Kidney (tissue), 22 donors: Measurements from ENCODE around the gene ACBD5. TPM values are rescaled to one million over a fixed set of nuclear protein-coding genes. Genes with fewer than 3 reads are reported as not detected.
"Not testable (repeated sequence)": the region's sequence is repeated elsewhere in the genome, so short reads cannot be mapped to it uniquely, and the experiment has no call there.

Experiments used
- DNase-seq, 5 donors: peaks; one replicate each; pipeline ENCODE4 v3.0.0-alpha.2; 2013 to 2020
- FAIRE-seq: peaks from 2 replicates; lab custom pipeline; 2012; peaks lifted over from hg19 to GRCh38; lab: Jason Lieb, UNC
- H3K27ac ChIP-seq, 2 donors: one replicate each; pipeline ENCODE4 v1.7.0; 2013; ENCODE audit warnings: low read depth in 2 of 2, low read length in 2 of 2, inconsistent platforms in 1 of 2
- H3K27me3 ChIP-seq: one replicate; pipeline ENCODE4 v1.7.1; 2013; ENCODE audit warnings: low read length, inconsistent platforms; ENCODE audit not compliant: control insufficient read depth, insufficient read depth
- H3K36me3 ChIP-seq, 3 donors: one replicate each; pipeline versions ENCODE4 v1.7.0 to v1.7.1; 2013; ENCODE audit warnings: low read length in 3 of 3, control low read depth in 1 of 3, inconsistent platforms in 1 of 3; ENCODE audit not compliant: insufficient read depth in 3 of 3, control insufficient read depth in 2 of 3
- H3K4me1 ChIP-seq, 3 donors: one replicate each; pipeline versions ENCODE4 v1.7.0 to v1.7.1; 2013; ENCODE audit warnings: low read length in 3 of 3, inconsistent platforms in 1 of 3, low read depth in 1 of 3; ENCODE audit not compliant: control insufficient read depth in 2 of 3, insufficient read depth in 2 of 3
- H3K4me3 ChIP-seq, 3 donors: one replicate each; pipeline versions ENCODE4 v1.7.0 to v1.8.1; 2013; ENCODE audit warnings: low read length in 3 of 3, control low read depth in 1 of 3, inconsistent platforms in 1 of 3
- H3K9ac ChIP-seq, 3 donors: one replicate each; pipeline versions ENCODE4 v1.7.0 to v1.7.1; 2013; ENCODE audit warnings: low read length in 3 of 3, control low read depth in 1 of 3, inconsistent platforms in 1 of 3
- H3K9me3 ChIP-seq, 3 donors: one replicate each; pipeline versions ENCODE4 v1.7.0 to v1.7.1; 2013; ENCODE audit warnings: low read length in 3 of 3, control low read depth in 1 of 3, inconsistent platforms in 1 of 3; ENCODE audit not compliant: control insufficient read depth in 2 of 3, insufficient read depth in 1 of 3
- intact Hi-C: fragments of 100-400 bp; cut with DNase I; formaldehyde crosslinking; loops from one replicate; pipeline ENCODE4 v1.11.1; 2022
- long read RNA-seq, 10 donors: library from polyadenylated mRNA in 1 of 10; unstranded in 1 of 10; transcript quantifications; one replicate each; pipeline ENCODE4 v2.0.0 and lab custom pipeline, GENCODE V29; 2021 to 2026
- polyA plus RNA-seq: library from polyadenylated mRNA; stranded (reverse); fragments of 350-450 nt; fragmentation: Illumina TruSeq; extraction: RNeasy Lipid Tissue Mini Kit (QIAGEN cat#74804); gene quantifications from one replicate; pipeline ENCODE4 v1.2.3, GENCODE V29; 2014; ENCODE audit warnings: low read depth, low replicate concordance; ENCODE audit not compliant: insufficient read depth
- total RNA-seq: library from RNA; stranded (reverse); fragmentation: NEBNext Ultra II Directional; extraction: Animal tissue kit (Norgen Biotek cat#: 25700); gene quantifications from one replicate; pipeline ENCODE4 v1.2.1, GENCODE V29; 2021
- TF ChIP-seq, protein P1 (sequence below): IDR thresholded peaks from 3 replicates; pipeline ENCODE4 v1.5.1; 2012; ENCODE audit warnings: mild to moderate bottlenecking, moderate library complexity, borderline replicate concordance; ENCODE audit not compliant: insufficient read depth; ENCODE audit errors: extremely low read depth
- donor health status: control.
- donor health status: control.
- donor health status: control.
- donor health status: control.
- donor health status: control.
- donor health status: DM: yes; HTN: yes; CAD: no.
- donor health status: Normal renal cell carcinoma (clear cell type).

The ACBD5 gene, protein sequence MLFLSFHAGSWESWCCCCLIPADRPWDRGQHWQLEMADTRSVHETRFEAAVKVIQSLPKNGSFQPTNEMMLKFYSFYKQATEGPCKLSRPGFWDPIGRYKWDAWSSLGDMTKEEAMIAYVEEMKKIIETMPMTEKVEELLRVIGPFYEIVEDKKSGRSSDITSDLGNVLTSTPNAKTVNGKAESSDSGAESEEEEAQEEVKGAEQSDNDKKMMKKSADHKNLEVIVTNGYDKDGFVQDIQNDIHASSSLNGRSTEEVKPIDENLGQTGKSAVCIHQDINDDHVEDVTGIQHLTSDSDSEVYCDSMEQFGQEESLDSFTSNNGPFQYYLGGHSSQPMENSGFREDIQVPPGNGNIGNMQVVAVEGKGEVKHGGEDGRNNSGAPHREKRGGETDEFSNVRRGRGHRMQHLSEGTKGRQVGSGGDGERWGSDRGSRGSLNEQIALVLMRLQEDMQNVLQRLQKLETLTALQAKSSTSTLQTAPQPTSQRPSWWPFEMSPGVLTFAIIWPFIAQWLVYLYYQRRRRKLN
- total RNA-seq (32.6 TPM), polyA plus RNA-seq (22.5 TPM)
- long read RNA-seq, donor 1 = 0 reads
- long read RNA-seq, donor 2 = 0 reads
- long read RNA-seq, donor 3, full-length matches to known transcripts = 4 of 4 reads
- long read RNA-seq, donor 3, partial matches to known transcripts = 0 of 4 reads
- long read RNA-seq, donor 3, other reads (novel, unspliced or antisense) = 0 of 4 reads
- long read RNA-seq, donor 4, full-length matches to known transcripts = 5 of 5 reads
- long read RNA-seq, donor 4, partial matches to known transcripts = 0 of 5 reads
- long read RNA-seq, donor 4, other reads (novel, unspliced or antisense) = 0 of 5 reads
- long read RNA-seq, donor 5 = 0 reads
- long read RNA-seq, donor 6, full-length matches to known transcripts = 4 of 4 reads
- long read RNA-seq, donor 6, partial matches to known transcripts = 0 of 4 reads
- long read RNA-seq, donor 6, other reads (novel, unspliced or antisense) = 0 of 4 reads
- long read RNA-seq, donor 7, full-length matches to known transcripts = 23 of 39 reads
- long read RNA-seq, donor 7, partial matches to known transcripts = 8 of 39 reads
- long read RNA-seq, donor 7, other reads (novel, unspliced or antisense) = 8 of 39 reads
- long read RNA-seq, donor 8, full-length matches to known transcripts = 3 of 3 reads
- long read RNA-seq, donor 8, partial matches to known transcripts = 0 of 3 reads
- long read RNA-seq, donor 8, other reads (novel, unspliced or antisense) = 0 of 3 reads
- long read RNA-seq, donor 9, partial matches to known transcripts = 0 of 1 reads
- long read RNA-seq, donor 9, other reads (novel, unspliced or antisense) = 0 of 1 reads
- long read RNA-seq, donor 10, full-length matches to known transcripts = 1 of 1 reads
- long read RNA-seq, donor 10, partial matches to known transcripts = 0 of 1 reads
- long read RNA-seq, donor 10, other reads (novel, unspliced or antisense) = 0 of 1 reads

GRCh38 chr10:27240212-27241009 lies at the start of gene ACBD5:
ACBD5 (minus strand) TSS chr10:27240797; CDS start chr10:27240688, 109 bp downstream.
- FAIRE-seq (no peak), DNase-seq (peak; percentile 79 to 97 (median 83))
- intact Hi-C loops = no loop called here
- TF ChIP-seq, protein P1, sequence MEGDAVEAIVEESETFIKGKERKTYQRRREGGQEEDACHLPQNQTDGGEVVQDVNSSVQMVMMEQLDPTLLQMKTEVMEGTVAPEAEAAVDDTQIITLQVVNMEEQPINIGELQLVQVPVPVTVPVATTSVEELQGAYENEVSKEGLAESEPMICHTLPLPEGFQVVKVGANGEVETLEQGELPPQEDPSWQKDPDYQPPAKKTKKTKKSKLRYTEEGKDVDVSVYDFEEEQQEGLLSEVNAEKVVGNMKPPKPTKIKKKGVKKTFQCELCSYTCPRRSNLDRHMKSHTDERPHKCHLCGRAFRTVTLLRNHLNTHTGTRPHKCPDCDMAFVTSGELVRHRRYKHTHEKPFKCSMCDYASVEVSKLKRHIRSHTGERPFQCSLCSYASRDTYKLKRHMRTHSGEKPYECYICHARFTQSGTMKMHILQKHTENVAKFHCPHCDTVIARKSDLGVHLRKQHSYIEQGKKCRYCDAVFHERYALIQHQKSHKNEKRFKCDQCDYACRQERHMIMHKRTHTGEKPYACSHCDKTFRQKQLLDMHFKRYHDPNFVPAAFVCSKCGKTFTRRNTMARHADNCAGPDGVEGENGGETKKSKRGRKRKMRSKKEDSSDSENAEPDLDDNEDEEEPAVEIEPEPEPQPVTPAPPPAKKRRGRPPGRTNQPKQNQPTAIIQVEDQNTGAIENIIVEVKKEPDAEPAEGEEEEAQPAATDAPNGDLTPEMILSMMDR = no peak
- peak within 1 kb of the TSS; percentile 73 to 98 (median 92) for H3K9ac ChIP-seq
- H3K36me3 ChIP-seq = no peaks in the 10 kb centered on the region
- peak within 1 kb of the TSS; percentile 85 to 94 (median 91) for H3K4me3 ChIP-seq
- peaks cover 0 to 9% (median 6%) of the 10 kb centered on the region in 3 donors for H3K4me1 ChIP-seq
- H3K27me3 ChIP-seq = no peaks in the 10 kb centered on the region
- no peaks in the 10 kb centered on the region for H3K9me3 ChIP-seq
- peak within 1 kb of the TSS; percentile 98 to 99 for H3K27ac ChIP-seq

- peak in 3 of 5 donors; percentile 10 to 33 (median 22) for DNase-seq
- FAIRE-seq = no peak
- Histone ChIP-seq H3K4me1 (no peaks in the 10 kb centered on the region), H3K9ac (no peak overlapping the region), H3K27ac (no peak overlapping the region), H3K4me3 (no peak overlapping the region), H3K27me3 (no peaks in the 10 kb centered on the region), H3K36me3 (no peaks in the 10 kb centered on the region), H3K9me3 (no peaks in the 10 kb centered on the region)
- TF ChIP-seq, protein P1 = no peak
- intact Hi-C loops = no loop called here
Measured at GRCh38 chr10:27285093-27285492, 44.5 kb upstream of the ACBD5 start.

- Histone ChIP-seq H3K9me3 (no peaks in the 10 kb centered on the region), H3K36me3 (no peaks in the 10 kb centered on the region), H3K9ac (no peak overlapping the region), H3K27me3 (no peaks in the 10 kb centered on the region), H3K4me3 (no peak overlapping the region), H3K4me1 (no peaks in the 10 kb centered on the region), H3K27ac (no peak overlapping the region)
- DNase-seq = no peak
- TF ChIP-seq, protein P1 = no peak
- no peak for FAIRE-seq
- intact Hi-C loops = no loop called here
Measured at GRCh38 chr10:27276581-27276980, 36.0 kb upstream of the ACBD5 start.

GRCh38 chr10:27266025-27266424 lies 25.4 kb upstream of the ACBD5 start:
- DNase-seq, H3K4me1 ChIP-seq, H3K4me3 ChIP-seq, H3K9ac ChIP-seq, H3K9me3 ChIP-seq, H3K27me3 ChIP-seq, intact Hi-C loops, H3K36me3 ChIP-seq, H3K27ac ChIP-seq, FAIRE-seq: not testable (repeated sequence)
